PFSK-1 (cell line): ENCODE results near the gene SETBP1.

ENCODE experiments used
- FOXP2 ChIP-seq: optimal IDR thresholded peaks from 2 replicates; pipeline ENCODE3; 2011; ENCODE audit warnings: borderline replicate concordance, control low read depth, inconsistent platforms; ENCODE audit not compliant: insufficient read depth; ENCODE audit errors: extremely low read length, extremely low read depth
- POLR2AphosphoS5 ChIP-seq: IDR thresholded peaks from 2 replicates; pipeline ENCODE4 v1.6.1; 2012; ENCODE audit warnings: low read depth, mild to moderate bottlenecking, control low read depth, low read length, moderate library complexity
- SIN3A ChIP-seq: IDR thresholded peaks from 2 replicates; pipeline ENCODE4 v1.6.1; 2012; ENCODE audit warnings: mild to moderate bottlenecking, low read length, moderate library complexity, borderline replicate concordance; ENCODE audit not compliant: insufficient read depth
- TAF1 ChIP-seq: IDR thresholded peaks from 2 replicates; pipeline ENCODE4 v1.6.1; 2012; ENCODE audit warnings: low read length, control low read depth, borderline replicate concordance; ENCODE audit not compliant: insufficient read depth
- TF ChIP-seq, protein P1 (sequence below), 2 experiments: IDR thresholded peaks; 2 replicates each; pipeline versions ENCODE4 v1.6.1 to v1.8.0; 2011 to 2012; ENCODE audit warnings: low read depth in 2 of 2, low read length in 2 of 2, control low read depth in 1 of 2, inconsistent platforms in 1 of 2, mild to moderate bottlenecking in 1 of 2, moderate library complexity in 1 of 2; ENCODE audit not compliant: insufficient read depth in 1 of 2

SETBP1 gene

GRCh38 chr18:44782617-44783016 lies 101.9 kb downstream of the SETBP1 start:
- TF ChIP-seq FOXP2 = no peak
- TF ChIP-seq, protein P1, sequence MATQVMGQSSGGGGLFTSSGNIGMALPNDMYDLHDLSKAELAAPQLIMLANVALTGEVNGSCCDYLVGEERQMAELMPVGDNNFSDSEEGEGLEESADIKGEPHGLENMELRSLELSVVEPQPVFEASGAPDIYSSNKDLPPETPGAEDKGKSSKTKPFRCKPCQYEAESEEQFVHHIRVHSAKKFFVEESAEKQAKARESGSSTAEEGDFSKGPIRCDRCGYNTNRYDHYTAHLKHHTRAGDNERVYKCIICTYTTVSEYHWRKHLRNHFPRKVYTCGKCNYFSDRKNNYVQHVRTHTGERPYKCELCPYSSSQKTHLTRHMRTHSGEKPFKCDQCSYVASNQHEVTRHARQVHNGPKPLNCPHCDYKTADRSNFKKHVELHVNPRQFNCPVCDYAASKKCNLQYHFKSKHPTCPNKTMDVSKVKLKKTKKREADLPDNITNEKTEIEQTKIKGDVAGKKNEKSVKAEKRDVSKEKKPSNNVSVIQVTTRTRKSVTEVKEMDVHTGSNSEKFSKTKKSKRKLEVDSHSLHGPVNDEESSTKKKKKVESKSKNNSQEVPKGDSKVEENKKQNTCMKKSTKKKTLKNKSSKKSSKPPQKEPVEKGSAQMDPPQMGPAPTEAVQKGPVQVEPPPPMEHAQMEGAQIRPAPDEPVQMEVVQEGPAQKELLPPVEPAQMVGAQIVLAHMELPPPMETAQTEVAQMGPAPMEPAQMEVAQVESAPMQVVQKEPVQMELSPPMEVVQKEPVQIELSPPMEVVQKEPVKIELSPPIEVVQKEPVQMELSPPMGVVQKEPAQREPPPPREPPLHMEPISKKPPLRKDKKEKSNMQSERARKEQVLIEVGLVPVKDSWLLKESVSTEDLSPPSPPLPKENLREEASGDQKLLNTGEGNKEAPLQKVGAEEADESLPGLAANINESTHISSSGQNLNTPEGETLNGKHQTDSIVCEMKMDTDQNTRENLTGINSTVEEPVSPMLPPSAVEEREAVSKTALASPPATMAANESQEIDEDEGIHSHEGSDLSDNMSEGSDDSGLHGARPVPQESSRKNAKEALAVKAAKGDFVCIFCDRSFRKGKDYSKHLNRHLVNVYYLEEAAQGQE (IDR thresholded peaks at IDR 0.05; ENCODE audit: insufficient read depth in 1 of 2, low read depth in 2 of 2, low read length in 2 of 2) = no peak
- no peak for TF ChIP-seq SIN3A
- TF ChIP-seq TAF1 = no peak
- no peak for TF ChIP-seq POLR2AphosphoS5

GRCh38 chr18:44783371-44783770 lies 102.7 kb downstream of the SETBP1 start:
- no peak for TF ChIP-seq FOXP2
- TF ChIP-seq POLR2AphosphoS5 = no peak
- no peak for TF ChIP-seq SIN3A
- no peak for TF ChIP-seq TAF1
- TF ChIP-seq, protein P1 (IDR thresholded peaks at IDR 0.05; ENCODE audit: insufficient read depth in 1 of 2, low read depth in 2 of 2, low read length in 2 of 2) = no peak

DNA sequence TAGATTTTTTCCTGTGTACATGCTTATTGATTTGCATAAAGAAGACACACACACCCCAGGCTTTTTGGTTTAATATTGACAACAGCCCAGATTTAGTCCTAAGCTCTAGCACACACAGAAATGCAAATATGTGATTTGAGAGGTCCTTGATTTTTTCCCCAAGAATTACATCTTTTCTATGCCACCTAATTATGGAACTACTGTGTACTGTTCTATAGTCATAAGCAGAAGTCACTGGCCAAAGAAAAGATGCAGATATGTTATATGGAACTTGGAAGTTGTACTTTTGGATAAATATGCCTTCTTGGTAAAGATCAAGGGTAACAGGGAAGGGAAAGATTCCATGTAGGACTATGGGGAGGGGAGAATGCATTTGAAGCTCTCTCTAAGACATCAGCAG lies 105.6 kb downstream of the SETBP1 start:
- TF ChIP-seq TAF1 (no peak), SIN3A (no peak), FOXP2 (no peak), POLR2AphosphoS5 (no peak)
- TF ChIP-seq, protein P1 (IDR thresholded peaks at IDR 0.05; ENCODE audit: insufficient read depth in 1 of 2, low read depth in 2 of 2, low read length in 2 of 2) = no peak

- TF ChIP-seq, protein P1 (IDR thresholded peaks at IDR 0.05; ENCODE audit: insufficient read depth in 1 of 2, low read depth in 2 of 2, low read length in 2 of 2) = no peak
- no peak for TF ChIP-seq POLR2AphosphoS5
- no peak for TF ChIP-seq SIN3A
- TF ChIP-seq TAF1 = no peak
- TF ChIP-seq FOXP2 = no peak
Observed at GRCh38 chr18:44786688-44787087, 106.0 kb downstream of the SETBP1 start.

- no peak for TF ChIP-seq FOXP2
- TF ChIP-seq TAF1 = no peak
- TF ChIP-seq POLR2AphosphoS5 = no peak
- TF ChIP-seq SIN3A = no peak
- TF ChIP-seq, protein P1 (IDR thresholded peaks at IDR 0.05; ENCODE audit: insufficient read depth in 1 of 2, low read depth in 2 of 2, low read length in 2 of 2) = no peak
Observed at GRCh38 chr18:44788334-44788733, 107.6 kb downstream of the SETBP1 start.
